Measurements from ENCODE around the gene NR3C1. TPM values are rescaled to one million over a fixed set of nuclear protein-coding genes. Genes with fewer than 3 reads are reported as not detected.

The NR3C1 gene
- total RNA-seq, 1 experiment from 2014 or later: 12.7 TPM

GRCh38 chr5:143244990-143245389, 158.5 kb downstream of the NR3C1 start:
- CTCF ChIA-PET: no interaction called here
- BruUV-seq (replicated peaks): no TSS peak
- intact Hi-C loops (cut with micrococcal nuclease; ENCODE audit: unreplicated experiment): no loop called here
- H3K27ac ChIP-seq (ENCODE audit: low read depth, low read length, poor library complexity, severe bottlenecking): no peak overlapping the region
- no peak for DNase-seq (ENCODE audit: low spot score)
- no peaks in the 10 kb centered on the region for H3K36me3 ChIP-seq (ENCODE audit: insufficient read depth, low read length, poor library complexity, severe bottlenecking)
- POLR2A ChIA-PET (ENCODE audit: low non-redundant PET): no interaction called here
- H3K9me3 ChIP-seq (ENCODE audit: low read depth, low read length, poor library complexity, severe bottlenecking): no peaks in the 10 kb centered on the region
- H3K27me3 ChIP-seq (replicated peaks; ENCODE audit: insufficient read depth, low read depth, low read length, poor library complexity): no peaks in the 10 kb centered on the region
- H3K4me3 ChIP-seq (ENCODE audit: low read depth, low read length, poor library complexity, severe bottlenecking): no peak overlapping the region
- H3K4me1 ChIP-seq (ENCODE audit: insufficient read depth, low read length, poor library complexity, severe bottlenecking): peaks cover 5% of the 10 kb centered on the region
- TF ChIP-seq CTCF (conservative IDR thresholded peaks at IDR 0.05; ENCODE audit: low read depth, low read length): no peak
- no peak for TF ChIP-seq EZH2 (IDR thresholded peaks at IDR 0.05; ENCODE audit: borderline replicate concordance, low read depth, low read length, poor library complexity, severe bottlenecking)

GRCh38 chr5:143244000-143244736, 159.3 kb downstream of the NR3C1 start:
- Histone ChIP-seq H3K4me1 (ENCODE audit: insufficient read depth, low read length, poor library complexity, severe bottlenecking) (peaks cover 4% of the 10 kb centered on the region), H3K9me3 (ENCODE audit: low read depth, low read length, poor library complexity, severe bottlenecking) (no peaks in the 10 kb centered on the region), H3K36me3 (ENCODE audit: insufficient read depth, low read length, poor library complexity, severe bottlenecking) (no peaks in the 10 kb centered on the region), H3K4me3 (ENCODE audit: low read depth, low read length, poor library complexity, severe bottlenecking) (no peak overlapping the region), H3K27ac (ENCODE audit: low read depth, low read length, poor library complexity, severe bottlenecking) (no peak overlapping the region), H3K27me3 (replicated peaks; ENCODE audit: insufficient read depth, low read depth, low read length, poor library complexity) (no peaks in the 10 kb centered on the region)
- no peak for TF ChIP-seq CTCF (conservative IDR thresholded peaks at IDR 0.05; ENCODE audit: low read depth, low read length)
- no peak for TF ChIP-seq EZH2 (IDR thresholded peaks at IDR 0.05; ENCODE audit: borderline replicate concordance, low read depth, low read length, poor library complexity, severe bottlenecking)
- ChIA-PET CTCF (no interaction called here), POLR2A (ENCODE audit: low non-redundant PET) (no interaction called here)
- DNase-seq (ENCODE audit: low spot score): peak; percentile 58
- intact Hi-C loops (cut with micrococcal nuclease; ENCODE audit: unreplicated experiment): no loop called here
- BruUV-seq (replicated peaks): no TSS peak

- no TSS peak for BruUV-seq (replicated peaks)
- H3K27ac ChIP-seq (ENCODE audit: low read depth, low read length, poor library complexity, severe bottlenecking): no peak overlapping the region
- CTCF ChIA-PET: no interaction called here
- no peaks in the 10 kb centered on the region for H3K27me3 ChIP-seq (replicated peaks; ENCODE audit: insufficient read depth, low read depth, low read length, poor library complexity)
- no peaks in the 10 kb centered on the region for H3K4me1 ChIP-seq (ENCODE audit: insufficient read depth, low read length, poor library complexity, severe bottlenecking)
- no peaks in the 10 kb centered on the region for H3K9me3 ChIP-seq (ENCODE audit: low read depth, low read length, poor library complexity, severe bottlenecking)
- DNase-seq (ENCODE audit: low spot score): no peak
- POLR2A ChIA-PET (ENCODE audit: low non-redundant PET): no interaction called here
- intact Hi-C loops (cut with micrococcal nuclease; ENCODE audit: unreplicated experiment): no loop called here
- H3K36me3 ChIP-seq (ENCODE audit: insufficient read depth, low read length, poor library complexity, severe bottlenecking): no peaks in the 10 kb centered on the region
- no peak overlapping the region for H3K4me3 ChIP-seq (ENCODE audit: low read depth, low read length, poor library complexity, severe bottlenecking)
- TF ChIP-seq CTCF (conservative IDR thresholded peaks at IDR 0.05; ENCODE audit: low read depth, low read length) (no peak), EZH2 (IDR thresholded peaks at IDR 0.05; ENCODE audit: borderline replicate concordance, low read depth, low read length, poor library complexity, severe bottlenecking) (no peak)
These were observed 160.4 kb downstream of the NR3C1 start for GRCh38 chr5:143243103-143243502.

All from A673 (cell line).